HUES64 (cell line): ENCODE data around the gene MAST4.

Experiments
- H3K27ac ChIP-seq: 2 replicates; pipeline ENCODE4 v1.7.0; 2013; ENCODE audit warnings: low read depth, low read length, inconsistent platforms
- H3K27me3 ChIP-seq: 2 replicates; pipeline ENCODE4 v1.6.1; 2013; ENCODE audit warnings: mild to moderate bottlenecking, low read length; ENCODE audit not compliant: insufficient read depth
- H3K36me3 ChIP-seq: 2 replicates; pipeline ENCODE4 v1.6.1; 2013; ENCODE audit warnings: mild to moderate bottlenecking, low read length; ENCODE audit not compliant: insufficient read depth
- H3K4me1 ChIP-seq: 2 replicates; pipeline ENCODE4 v1.6.1; 2013; ENCODE audit warnings: mild to moderate bottlenecking, low read length, moderate library complexity; ENCODE audit not compliant: insufficient read depth
- H3K4me3 ChIP-seq: 2 replicates; pipeline ENCODE4 v1.5.1; 2013; ENCODE audit warnings: mild to moderate bottlenecking, low read length, moderate library complexity
- H3K9ac ChIP-seq: 2 replicates; pipeline ENCODE4 v1.6.1; 2013; ENCODE audit warnings: mild to moderate bottlenecking, low read depth, low read length
- H3K9me3 ChIP-seq: 2 replicates; pipeline ENCODE4 v1.6.1; 2013; ENCODE audit warnings: low read depth, low read length; ENCODE audit not compliant: insufficient read depth
- WGBS: fragments of 150-250, 120-280 bp; methylation state at CpG from one replicate; pipeline ENCODE4 v1.1.7; 2013; ENCODE audit warnings: missing lambda C conversion rate; 5-methylcytosine and 5-hydroxymethylcytosine counted together

Gene MAST4

DNA sequence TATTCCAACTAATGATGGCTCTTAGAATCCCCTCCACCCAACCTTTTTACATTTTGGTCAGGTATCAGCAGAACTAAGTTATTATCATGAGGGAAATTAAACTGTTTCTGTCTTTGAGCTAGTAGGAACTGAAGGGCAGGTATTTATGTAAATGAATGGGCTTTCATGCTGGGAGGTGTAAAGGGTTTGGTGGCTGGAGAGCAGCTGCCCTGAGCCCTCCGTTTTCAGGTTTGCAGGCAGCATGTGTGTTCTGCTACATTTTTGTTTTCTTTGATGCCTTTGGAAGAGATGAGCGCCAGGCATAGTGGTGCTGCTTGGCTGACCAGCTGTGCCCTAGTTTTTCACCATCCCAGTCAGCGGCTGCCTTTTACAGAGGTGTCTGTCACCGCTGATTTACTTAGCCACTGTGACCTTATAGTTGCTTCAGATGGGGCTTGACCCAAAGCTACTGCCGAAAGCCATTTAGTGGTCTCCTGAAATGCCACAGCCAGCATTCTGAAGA is 231.9 kb downstream of the MAST4 start:
- peaks cover 57% of the 10 kb centered on the region for H3K4me1 ChIP-seq
- H3K9ac ChIP-seq: no peak overlapping the region
- H3K27me3 ChIP-seq: no peaks in the 10 kb centered on the region
- 10% methylated on average over 5 of the region's 5 CpGs for WGBS
- no peaks in the 10 kb centered on the region for H3K36me3 ChIP-seq
- peak overlapping the region; percentile 47 for H3K4me3 ChIP-seq
- no peaks in the 10 kb centered on the region for H3K9me3 ChIP-seq
- H3K27ac ChIP-seq: peak overlapping the region; percentile 67; the same call in 1 of the 2 replicates

DNA sequence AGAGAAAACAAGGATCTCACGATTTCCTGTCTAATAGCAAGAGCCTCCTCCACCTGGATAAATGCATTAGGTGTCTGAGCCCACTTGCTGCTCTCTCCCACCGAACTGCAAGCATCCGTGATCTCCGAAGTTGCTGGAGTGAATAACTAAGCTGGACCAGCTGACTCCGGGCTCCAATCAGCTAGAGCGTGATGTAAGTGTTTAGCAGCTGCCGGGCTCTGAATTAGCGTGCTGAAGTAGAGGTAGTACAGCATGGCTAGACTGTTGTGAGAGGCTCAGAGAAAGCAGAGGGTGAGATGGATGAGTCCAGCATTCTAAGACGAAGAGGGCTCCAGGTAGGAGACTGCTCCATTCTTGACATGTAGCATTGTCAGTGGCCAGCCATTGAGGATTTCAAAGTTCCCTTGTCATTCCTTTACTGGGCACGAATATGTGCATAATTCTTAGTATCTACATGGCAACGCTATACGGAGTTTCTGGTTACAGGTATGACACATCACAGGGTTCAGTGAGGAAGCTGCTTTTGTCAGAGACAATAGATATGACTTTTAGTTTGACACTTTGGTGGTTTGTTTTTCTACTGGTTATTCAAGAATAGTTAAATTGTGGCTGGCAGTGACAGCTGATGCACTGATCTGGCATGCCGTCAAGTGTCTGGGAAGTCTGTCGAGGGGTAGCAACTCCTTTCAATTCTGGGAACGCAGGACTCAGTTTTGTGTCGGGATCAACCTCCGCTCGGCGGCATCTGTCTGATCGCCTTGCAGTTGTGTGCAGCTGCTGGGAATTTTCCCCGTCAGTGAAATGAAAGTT is 232.6 kb downstream of the MAST4 start:
- peak overlapping the region; percentile 67; the same call in 1 of the 2 replicates for H3K27ac ChIP-seq
- H3K4me1 ChIP-seq: peaks cover 57% of the 10 kb centered on the region
- H3K27me3 ChIP-seq: no peaks in the 10 kb centered on the region
- no peaks in the 10 kb centered on the region for H3K9me3 ChIP-seq
- 9% methylated on average over 21 of the region's 21 CpGs for WGBS
- peak overlapping the region; percentile 63; the same call in 1 of the 2 replicates for H3K9ac ChIP-seq
- no peaks in the 10 kb centered on the region for H3K36me3 ChIP-seq
- peak overlapping the region; percentile 47 for H3K4me3 ChIP-seq

DNA sequence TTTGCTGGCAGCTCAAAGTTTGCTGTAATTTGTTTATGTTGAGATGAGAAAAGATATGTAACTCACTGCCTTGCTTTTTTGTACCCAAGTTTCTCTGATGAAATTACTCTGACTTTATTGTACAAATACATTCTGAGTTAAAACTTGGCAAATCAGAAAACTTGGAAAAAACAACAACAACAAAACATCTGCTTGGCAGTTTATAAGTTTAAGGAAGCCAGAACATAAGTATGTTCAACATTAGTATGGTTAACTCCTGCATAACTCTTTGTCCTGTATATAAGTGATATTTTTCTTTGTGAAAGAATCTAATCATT is 233.1 kb downstream of the MAST4 start:
- H3K36me3 ChIP-seq: no peaks in the 10 kb centered on the region
- H3K27ac ChIP-seq: no peak overlapping the region
- peaks cover 57% of the 10 kb centered on the region for H3K4me1 ChIP-seq
- no peaks in the 10 kb centered on the region for H3K9me3 ChIP-seq
- no peaks in the 10 kb centered on the region for H3K27me3 ChIP-seq
- peak overlapping the region; percentile 47 for H3K4me3 ChIP-seq
- peak overlapping the region; percentile 63; the same call in 1 of the 2 replicates for H3K9ac ChIP-seq

DNA sequence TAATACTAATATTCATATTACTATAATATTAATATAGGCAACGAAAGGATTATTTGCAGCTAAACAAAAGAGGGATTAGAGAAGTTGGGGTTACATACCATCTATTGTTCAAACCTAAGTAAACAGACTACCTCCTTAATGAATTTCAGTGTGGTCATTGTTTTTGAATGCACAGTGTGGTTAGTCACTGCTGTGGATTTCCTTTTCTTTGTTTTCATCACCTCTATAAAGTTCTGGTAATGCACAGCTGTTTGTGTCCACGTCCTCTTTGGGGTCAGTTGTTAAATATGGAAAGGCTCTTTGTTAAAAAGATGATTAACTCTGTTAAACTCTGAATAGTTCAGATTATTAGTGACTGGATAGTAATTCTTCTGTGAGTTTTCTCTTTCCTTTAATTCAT is 233.6 kb downstream of the MAST4 start:
- Histone ChIP-seq H3K27ac (no peak overlapping the region), H3K27me3 (no peaks in the 10 kb centered on the region), H3K9me3 (no peaks in the 10 kb centered on the region), H3K36me3 (no peaks in the 10 kb centered on the region), H3K9ac (no peak overlapping the region; the same call in 1 of the 2 replicates), H3K4me3 (peak overlapping the region; percentile 47; the same call in 1 of the 2 replicates), H3K4me1 (peaks cover 57% of the 10 kb centered on the region)
- 25% methylated on average over 1 of the region's 2 CpGs for WGBS

DNA sequence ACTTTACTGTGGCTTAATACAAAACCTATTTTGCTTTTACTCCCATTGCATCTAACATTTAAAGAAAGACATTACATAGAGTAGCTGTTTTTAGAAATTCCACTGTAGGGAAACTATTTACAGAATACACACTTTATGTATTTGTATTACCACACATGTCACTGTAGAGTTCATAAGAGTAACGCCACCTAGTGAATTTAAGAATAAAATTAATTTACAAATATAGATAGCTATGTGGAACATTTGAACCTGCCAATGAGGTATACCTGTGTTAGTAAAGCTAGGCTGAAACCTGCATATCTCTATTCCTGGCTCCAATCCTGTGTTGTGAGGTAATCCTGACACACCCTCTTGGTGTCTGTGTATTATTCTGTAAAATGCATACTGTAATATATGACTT is 234.4 kb downstream of the MAST4 start:
- H3K9ac ChIP-seq: no peak overlapping the region; the same call in 1 of the 2 replicates
- WGBS: no CpG with 5 or more reads among the region's 1 CpG

DNA sequence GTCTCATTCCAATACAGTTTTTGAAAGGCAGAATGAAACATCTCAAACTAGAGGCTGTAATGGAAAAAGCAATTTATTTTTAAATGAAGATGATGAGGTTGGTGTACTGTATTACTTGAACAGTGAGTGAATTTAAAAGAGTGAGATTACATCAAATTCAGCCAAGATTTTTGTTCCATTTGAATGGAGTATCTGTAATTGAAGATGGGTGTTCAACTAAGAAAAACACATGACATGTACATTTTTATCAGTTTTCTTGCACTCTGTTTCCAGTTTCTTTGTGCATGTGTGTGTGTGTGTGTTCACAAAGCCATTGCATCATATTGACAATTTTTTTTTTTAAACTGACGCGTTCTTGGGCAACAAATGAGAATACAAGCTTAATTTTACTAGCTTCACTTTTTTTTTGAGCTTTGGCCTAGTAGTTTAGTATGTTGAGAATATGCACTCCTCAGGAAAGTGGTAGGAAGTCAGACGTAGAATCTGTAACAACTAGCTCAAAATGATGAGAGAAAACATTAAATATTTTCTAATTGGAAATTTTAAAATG is 243.5 kb downstream of the MAST4 start:
- no peak overlapping the region for H3K9ac ChIP-seq

More for the DNA sequence above, 234.4 kb downstream of the MAST4 start:
- Histone ChIP-seq H3K9me3 (no peaks in the 10 kb centered on the region), H3K36me3 (no peaks in the 10 kb centered on the region), H3K4me1 (peaks cover 57% of the 10 kb centered on the region), H3K27me3 (no peaks in the 10 kb centered on the region), H3K27ac (no peak overlapping the region), H3K4me3 (no peak overlapping the region)

DNA sequence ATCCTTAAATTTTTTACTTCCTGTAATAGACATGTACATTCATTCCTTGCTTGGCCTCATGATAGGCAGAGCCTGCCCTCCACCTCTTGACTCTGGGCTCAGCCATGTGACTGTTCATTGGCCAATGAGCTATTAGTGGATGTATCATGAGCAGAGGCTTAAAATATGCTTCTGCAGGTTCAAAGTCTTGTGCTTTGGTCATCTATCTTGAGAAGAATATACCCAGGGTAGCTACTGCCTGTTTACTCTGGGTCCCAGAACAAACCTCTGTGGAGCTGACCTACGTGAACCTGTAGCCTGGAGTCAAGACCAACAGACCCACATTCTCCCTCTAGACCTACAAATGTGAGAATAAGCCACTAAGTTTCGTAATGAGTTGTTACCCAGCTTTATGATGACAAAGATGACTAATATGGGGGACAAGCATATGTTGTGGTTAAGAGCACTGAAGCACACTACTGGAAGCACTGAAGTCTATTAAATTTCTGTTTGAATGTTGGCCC is 244.4 kb downstream of the MAST4 start:
- Histone ChIP-seq H3K27ac (no peak overlapping the region), H3K9ac (no peak overlapping the region), H3K27me3 (no peaks in the 10 kb centered on the region), H3K4me3 (no peak overlapping the region), H3K9me3 (no peaks in the 10 kb centered on the region), H3K4me1 (peaks cover 31% of the 10 kb centered on the region), H3K36me3 (no peaks in the 10 kb centered on the region)
- WGBS: 93% methylated on average over 2 of the region's 2 CpGs

More for the DNA sequence above, 243.5 kb downstream of the MAST4 start:
- no peaks in the 10 kb centered on the region for H3K27me3 ChIP-seq
- no peaks in the 10 kb centered on the region for H3K9me3 ChIP-seq
- H3K4me3 ChIP-seq: no peak overlapping the region
- H3K27ac ChIP-seq: no peak overlapping the region
- 74% methylated on average over 3 of the region's 3 CpGs for WGBS
- peaks cover 31% of the 10 kb centered on the region for H3K4me1 ChIP-seq
- H3K36me3 ChIP-seq: no peaks in the 10 kb centered on the region

DNA sequence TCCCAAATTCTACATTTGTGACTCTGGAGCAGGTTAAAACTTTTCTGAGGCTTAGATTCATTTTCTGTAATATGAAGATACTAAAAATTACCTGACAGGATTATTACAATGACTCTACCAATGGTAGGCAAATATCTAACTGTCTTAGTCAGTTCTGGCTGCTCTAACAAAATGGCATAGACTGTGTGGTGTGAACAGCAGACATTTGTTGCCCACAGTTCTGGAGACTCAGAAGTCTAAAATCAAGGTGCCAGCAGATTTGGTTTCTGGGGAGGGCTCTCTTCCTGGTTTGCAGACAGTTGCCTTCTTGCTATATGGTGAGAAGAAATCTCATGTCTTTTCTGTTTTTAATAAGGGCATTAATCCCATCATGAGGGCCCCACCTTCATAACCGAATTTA is 245.1 kb downstream of the MAST4 start:
- Histone ChIP-seq H3K27ac (no peak overlapping the region), H3K4me1 (peaks cover 31% of the 10 kb centered on the region), H3K36me3 (no peaks in the 10 kb centered on the region), H3K4me3 (no peak overlapping the region), H3K9me3 (no peaks in the 10 kb centered on the region), H3K9ac (no peak overlapping the region), H3K27me3 (no peaks in the 10 kb centered on the region)
- 86% methylated on average over 1 of the region's 1 CpG for WGBS

DNA sequence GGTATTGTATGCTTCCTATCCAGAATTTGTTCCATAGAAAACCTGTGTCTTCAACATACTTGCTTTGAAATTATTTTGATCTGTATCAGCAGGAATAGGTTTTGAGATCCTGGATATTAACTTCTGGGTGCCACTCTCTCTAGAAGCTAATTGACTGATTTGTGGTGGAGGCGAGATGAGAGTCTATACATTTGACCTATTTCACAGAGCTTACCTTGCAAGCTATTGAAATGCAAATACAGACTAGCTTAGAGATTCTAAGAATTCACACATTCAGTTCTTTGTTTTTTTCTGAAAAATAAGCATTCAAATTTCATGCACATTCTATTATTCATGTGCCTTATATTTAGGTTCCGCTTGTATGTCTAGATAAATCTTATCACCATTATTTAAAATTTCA is 246.3 kb downstream of the MAST4 start:
- no peak overlapping the region for H3K4me3 ChIP-seq
- 70% methylated on average over 2 of the region's 2 CpGs for WGBS
- no peaks in the 10 kb centered on the region for H3K9me3 ChIP-seq

DNA sequence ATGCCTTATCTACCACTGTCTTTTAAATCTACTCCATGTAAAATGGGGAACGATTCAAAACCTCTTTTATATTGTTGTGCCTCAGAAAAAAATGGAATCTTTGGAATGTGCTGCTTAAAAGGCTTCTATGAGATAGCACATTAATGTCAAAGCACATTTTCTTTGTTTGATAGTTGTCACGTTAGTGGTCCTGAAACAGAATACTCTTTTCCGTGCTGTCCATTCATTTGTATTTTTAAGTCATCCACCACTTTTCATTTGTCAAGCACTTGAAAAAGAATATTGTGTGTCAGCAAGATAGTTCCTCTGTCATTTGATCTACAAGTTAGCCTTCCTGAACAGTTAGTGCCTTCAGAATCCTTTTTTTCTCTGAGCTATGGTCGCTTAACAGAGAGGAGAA is 246.9 kb downstream of the MAST4 start:
- Histone ChIP-seq H3K27me3 (no peaks in the 10 kb centered on the region), H3K36me3 (no peaks in the 10 kb centered on the region), H3K9me3 (no peaks in the 10 kb centered on the region), H3K27ac (peak overlapping the region; percentile 44), H3K4me1 (peaks cover 31% of the 10 kb centered on the region), H3K9ac (no peak overlapping the region), H3K4me3 (no peak overlapping the region)
- 74% methylated on average over 3 of the region's 4 CpGs for WGBS

More for the DNA sequence above, 246.3 kb downstream of the MAST4 start:
- H3K27ac ChIP-seq: no peak overlapping the region; the same call in 1 of the 2 replicates
- H3K9ac ChIP-seq: no peak overlapping the region
- H3K36me3 ChIP-seq: no peaks in the 10 kb centered on the region
- peaks cover 31% of the 10 kb centered on the region for H3K4me1 ChIP-seq
- H3K27me3 ChIP-seq: no peaks in the 10 kb centered on the region
